ENCODE results near the gene DNAAF8. TPM values are rescaled to one million over a fixed set of nuclear protein-coding genes. Genes with fewer than 3 reads are reported as not detected.
"Not testable (repeated sequence)": the region's sequence is repeated elsewhere in the genome, so short reads cannot be mapped to it uniquely, and the experiment has no call there.

Gene DNAAF8
- polyA plus RNA-seq, 3 donors: 1.2 to 2.3 (median 1.8) TPM

DNA sequence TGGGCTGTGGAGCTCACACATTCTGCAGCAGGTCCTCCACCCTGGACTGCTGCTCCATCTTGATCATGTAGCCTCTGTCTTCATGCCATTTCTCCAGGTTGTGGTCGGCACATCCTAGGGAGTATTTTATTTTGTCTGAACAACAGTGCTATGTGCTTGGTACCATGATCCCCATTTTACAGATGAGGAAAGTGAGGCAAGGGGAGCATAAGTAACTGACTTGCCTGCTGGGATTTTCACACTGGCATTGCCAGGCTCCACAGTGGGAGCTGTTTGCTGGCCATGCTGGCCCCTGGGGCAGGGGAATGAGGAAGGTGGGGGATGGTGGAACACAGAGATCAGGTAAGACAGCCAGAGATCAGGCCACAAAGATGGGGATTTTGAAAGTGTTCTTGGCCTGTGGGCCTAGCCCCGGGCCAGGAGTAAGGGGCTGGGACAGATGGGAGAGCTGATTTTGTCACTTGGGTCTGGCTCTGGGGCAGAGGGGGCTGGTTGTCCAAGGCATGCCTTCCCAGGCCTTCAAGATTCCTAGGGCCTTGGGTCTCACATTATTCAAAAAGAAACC, 41.9 kb downstream of the DNAAF8 start:
- DNase-seq (ENCODE audit: low read depth in 3 of 3, low spot score in 2 of 3): no peak

DNA sequence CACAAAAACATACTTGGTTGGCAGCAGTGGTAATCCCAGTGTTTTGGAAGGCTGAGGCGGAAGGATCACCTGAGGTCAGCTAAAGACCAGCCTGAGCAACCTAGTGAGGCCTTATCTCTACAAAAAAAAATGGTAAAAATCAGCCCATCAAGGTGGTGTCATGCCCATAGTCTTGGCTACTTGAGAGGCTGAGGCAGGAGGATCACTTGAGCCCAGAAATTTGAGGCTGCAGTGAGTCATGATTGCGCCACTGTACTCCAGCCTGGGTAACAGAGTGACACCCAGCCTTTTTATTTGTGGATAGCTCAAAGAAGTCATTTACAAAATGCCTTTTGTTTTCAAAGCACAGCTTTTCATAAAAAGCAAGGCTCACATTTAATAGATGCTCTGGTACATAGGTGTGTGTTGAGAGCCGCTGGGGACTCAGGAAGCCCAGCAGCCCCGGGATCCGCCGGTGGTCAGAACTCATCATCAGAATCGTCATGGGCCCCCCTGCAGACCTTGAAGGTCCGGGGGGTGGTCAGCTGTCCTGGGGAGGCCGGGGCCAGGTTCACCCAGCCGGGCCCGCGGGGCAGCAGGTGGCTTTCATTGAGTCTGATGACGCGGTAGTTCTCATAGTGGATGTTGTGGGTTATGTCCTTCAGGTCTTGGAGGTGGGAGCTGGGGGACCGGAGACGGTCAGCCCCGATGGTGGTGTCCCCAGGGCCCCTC, 43.2 kb downstream of the DNAAF8 start:
- no peak for DNase-seq (ENCODE audit: low read depth in 3 of 3, low spot score in 2 of 3)

DNA sequence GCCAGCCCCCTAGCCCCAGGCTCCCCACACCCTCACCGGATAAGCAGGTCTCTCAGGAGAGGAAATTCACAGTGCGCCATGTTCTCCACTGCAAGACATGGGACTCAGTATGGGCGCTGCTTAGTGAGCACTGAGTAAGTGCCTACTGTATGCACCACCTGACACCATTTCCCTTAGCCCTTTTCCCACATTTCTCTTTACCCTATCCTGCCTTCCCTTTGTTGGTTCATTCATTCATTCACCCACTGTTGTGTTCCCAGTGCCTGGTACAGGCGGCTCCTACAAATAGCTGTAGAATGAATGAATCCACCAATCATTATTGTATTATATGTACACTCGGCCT, 43.7 kb downstream of the DNAAF8 start:
- no peak for DNase-seq (ENCODE audit: low read depth in 3 of 3, low spot score in 2 of 3)

DNA sequence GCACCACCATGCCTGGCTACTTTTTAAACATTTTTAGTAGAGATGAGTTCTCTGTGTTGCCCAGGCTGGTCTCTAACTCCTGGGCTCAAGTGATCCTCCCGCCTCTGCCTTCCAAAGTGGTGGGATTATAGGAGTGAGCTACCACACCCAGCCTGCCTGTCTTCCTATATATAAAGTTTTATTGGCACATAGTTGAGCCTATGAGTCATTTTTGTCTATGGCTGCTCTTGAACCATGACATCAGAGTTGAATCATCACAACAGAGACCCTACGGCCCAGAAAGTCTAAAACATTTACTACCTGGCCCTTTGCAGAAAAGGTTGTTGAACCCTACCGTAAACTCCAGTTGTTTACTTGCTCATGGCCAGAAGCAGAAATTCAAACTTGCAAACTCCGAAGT, 45.9 kb downstream of the DNAAF8 start:
- DNase-seq (ENCODE audit: low read depth in 3 of 3, low spot score in 2 of 3): no peak

DNA sequence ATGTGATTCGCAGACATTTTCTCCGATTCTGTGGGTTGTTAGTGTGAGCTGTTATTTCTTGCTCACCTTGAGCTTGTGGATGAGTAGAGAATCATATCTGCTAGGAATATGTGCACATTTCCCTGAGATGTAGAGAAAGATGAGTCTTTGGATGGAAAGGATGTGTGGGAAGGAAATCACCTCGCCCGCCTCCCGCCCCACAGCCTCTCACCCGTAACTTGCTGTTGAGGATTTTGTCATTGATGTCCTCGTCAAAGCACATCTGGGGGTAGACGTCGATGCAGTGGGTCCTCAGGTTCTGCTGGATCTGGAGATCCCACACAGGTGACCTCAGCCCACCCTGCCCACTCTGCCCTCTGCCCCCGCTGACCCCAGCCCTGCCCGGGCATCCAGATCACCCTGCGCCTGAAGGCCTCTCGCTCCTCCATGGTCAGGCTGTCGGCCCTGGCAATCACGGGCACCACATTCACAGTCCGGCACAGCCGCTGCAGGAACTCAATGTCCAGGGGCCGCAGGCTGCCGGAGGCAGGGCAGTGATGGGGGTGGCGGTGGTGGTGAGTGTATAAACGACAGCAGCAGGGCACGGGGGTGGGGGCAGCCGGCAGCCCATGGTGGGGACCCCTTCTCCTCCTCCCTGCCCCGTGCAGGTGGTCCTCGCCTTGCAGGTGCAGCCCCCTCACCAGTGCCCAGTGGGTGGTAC, 49.1 kb downstream of the DNAAF8 start:
- DNase-seq (ENCODE audit: low read depth in 3 of 3, low spot score in 2 of 3): no peak

DNA sequence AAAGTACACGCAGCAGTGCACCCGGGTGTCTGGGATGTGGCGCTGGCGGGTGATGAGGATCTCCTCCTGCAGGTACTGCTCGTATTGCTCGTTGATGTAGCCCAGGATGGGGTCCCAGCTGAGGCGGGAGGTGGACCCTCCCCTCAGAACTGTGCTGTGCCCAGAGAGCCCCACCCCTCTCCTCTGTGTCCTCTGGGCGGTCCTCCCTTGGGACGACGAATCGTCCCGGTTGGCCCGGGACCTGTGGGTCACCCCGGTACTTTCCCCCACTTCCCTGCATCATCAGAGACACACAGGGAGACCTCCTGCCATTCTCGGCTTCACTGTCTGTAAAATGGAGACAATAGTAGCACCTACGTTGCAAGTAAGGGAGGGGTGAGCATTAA, 49.6 kb downstream of the DNAAF8 start:
- no peak for DNase-seq (ENCODE audit: low read depth in 3 of 3, low spot score in 2 of 3)

DNA sequence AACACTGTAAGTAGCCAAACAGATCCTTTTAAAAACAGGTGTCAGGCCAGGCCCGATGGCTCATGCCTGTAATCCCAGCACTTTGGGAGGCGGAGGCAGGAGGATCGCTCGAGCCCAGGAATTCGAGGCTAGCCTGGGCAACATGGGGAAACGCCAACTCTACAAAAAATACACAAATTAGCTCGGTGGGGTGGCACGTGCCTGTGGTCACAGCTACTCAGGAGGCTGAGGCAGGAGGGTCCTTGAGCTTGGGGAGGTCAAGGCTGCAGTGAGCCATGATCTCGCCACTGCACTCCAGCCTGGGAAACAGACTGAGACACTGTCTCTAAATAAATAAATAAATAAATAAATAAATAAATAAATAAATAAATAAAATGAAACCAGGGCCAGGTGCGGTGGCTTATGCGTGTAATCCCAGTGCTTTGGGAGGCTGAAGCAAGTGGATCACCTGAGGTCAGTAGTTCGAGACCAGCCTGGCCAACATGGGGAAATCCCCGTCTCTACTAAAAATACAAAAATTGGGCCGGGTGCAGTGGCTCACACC, 50.2 kb downstream of the DNAAF8 start:
- not testable (repeated sequence) for DNase-seq (ENCODE audit: low read depth in 3 of 3, low spot score in 2 of 3)

DNA sequence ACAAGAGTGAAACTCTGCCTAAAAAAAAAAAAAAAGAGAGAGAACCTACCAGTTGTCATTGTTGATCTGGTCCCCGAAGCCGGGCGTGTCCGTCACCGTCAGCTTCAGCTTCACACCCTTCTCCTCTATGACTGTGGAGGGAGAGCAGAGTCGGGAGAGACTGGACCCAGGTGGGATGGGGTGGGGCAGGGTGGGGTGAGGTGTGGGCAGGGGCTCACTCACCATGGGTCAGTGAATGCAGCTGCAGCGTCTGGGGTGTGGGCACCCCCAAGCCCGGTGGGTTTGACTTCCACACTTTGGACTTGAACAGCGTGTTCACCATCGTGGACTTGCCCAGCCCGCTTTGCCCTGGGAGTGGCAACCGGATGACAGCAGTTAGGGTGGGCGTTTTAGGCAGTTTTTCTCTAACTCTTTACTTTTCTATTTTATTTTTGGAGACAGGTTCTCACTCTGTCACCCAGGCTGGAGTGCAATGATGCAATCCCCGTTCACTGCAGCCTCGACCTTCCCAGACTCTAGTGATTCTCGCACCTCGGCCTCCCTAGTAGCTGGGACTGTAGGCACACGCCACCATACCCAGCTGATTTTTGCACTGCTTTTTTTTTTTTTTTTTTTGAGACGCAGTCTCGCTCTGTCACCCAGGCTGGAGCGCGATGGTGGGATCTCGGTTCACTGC, 51.6 kb downstream of the DNAAF8 start:
- no peak for DNase-seq (ENCODE audit: low read depth in 3 of 3, low spot score in 2 of 3)

DNA sequence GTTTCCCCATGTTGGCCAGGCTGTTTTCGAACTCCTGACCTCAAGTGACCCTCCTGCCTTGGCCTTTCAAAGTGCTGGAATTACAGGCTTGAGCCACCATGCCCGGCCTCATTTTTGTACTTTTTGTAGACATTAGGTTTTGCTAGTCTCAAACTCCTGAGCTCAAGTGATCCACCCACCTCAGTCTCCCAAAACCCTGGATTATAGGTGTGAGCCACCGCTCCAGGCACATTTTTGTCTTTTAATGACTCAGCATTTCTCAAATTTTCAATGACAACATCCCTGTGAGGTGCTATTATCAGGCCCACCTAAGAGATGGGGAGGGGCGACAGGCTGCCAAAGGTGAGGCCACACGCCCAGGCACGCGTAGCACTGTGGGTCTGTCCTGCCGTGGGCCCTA, 52.7 kb downstream of the DNAAF8 start:
- DNase-seq (ENCODE audit: low read depth in 3 of 3, low spot score in 2 of 3): no peak

DNA sequence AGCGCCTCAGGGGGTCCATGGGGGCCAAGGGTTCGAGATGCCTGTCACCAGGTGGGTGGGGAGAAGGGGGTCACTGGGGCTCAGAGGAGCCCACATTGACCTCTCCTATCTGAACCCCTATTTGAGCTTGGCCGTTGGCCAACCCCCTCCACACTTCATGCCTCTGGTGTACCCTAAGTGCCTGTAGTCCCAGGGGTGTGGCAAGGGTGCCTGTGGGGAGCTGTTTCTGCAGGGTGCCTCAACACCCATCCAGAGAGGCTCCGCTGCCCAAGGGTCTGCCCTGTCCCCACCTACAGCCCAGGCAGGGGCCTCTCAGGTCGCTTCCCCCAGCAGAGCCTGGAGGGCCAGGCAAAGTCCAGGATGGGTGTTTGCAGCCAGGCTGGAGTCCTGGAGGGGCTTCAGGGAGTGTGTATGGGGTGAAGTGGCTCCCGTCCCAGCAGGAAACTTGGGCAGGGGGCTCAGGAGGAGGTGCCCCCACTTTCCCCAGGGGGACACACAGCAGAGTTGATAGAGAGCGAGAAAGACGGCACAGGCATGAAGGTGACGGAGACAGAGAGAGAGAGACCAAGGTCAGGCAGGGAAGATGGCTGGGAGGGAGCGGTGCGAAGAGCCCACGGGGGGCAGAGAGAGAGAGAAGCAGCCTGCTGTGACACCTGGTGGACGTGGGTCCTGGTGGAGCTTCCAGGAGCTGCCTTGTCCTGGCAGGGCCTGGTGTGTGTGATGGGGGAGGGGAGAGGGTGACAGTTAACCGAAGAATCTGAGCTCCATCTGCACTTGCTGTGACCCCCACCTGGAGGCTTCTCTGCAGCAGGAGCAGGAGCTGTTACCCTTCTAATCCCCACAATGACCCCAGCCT, 53.5 kb downstream of the DNAAF8 start, which contains the start of gene SEPTIN12:
Gene SEPTIN12, minus strand, starts transcription at position 719 of the 856 bp plus-strand sequence. Its CDS starts 700 bp downstream, at position 19.
- no peak for DNase-seq (ENCODE audit: low read depth in 3 of 3, low spot score in 2 of 3)

DNA sequence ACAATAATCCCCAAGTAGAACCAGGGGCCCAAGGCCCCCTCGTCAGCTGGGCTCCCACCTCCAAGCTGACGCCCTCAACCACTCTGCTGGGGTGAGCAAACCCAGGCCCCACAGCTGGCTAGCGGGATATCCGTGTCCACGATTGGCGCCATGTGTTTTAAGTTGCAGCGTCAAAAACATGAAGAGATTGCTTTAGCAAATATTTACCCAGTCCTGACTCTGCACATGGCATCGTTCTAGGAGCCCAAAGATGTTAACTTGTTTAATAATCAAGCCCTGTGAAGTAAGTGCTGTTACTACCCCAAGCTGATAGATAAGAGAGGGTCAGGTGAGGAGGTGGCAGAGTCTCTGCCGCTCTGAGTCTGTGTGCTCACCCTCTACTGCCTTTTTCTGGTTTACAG, 54.2 kb downstream of the DNAAF8 start:
- no peak for DNase-seq (ENCODE audit: low read depth in 3 of 3, low spot score in 2 of 3)

DNA sequence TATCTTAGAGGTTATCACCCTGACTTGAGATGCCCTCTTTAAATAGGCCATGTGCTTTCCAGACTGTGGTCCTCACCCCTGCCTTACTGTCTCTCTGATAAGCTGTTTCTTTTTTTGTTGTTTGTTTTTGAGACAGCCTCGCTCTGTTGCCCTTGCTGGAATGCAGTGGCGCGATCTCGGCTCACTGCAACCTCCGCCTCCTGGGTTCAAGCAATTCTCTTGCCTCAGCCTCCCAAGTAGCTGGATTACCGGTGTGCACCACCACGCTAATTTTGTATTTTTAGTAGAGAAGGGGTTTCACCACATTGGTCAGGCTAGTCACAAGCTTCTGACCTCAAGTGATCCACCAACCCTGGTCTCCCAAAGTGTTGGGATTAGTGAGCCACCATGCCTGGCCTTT, 54.6 kb downstream of the DNAAF8 start:
- DNase-seq (ENCODE audit: low read depth in 3 of 3, low spot score in 2 of 3): no peak

DNA sequence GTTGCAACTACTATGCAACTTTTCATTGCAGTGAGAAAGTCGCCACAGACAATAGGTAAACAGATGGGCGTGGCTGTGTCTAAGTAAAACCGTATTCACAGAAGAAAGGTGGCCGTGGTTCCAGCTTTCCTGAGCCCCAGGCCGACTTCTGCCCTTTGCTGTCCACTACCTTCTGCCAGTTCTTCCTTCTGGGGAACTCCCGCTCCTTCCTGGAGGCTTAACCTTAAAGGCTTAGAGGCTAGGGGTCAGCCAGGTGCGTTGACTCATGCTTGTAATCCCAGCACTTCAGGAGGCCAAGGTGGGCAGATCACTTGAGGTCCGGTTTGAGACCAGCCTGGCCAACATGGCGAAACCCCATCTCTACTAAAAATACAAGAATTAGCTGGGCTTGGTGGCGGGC, 55.9 kb downstream of the DNAAF8 start:
- no peak for DNase-seq (ENCODE audit: low read depth in 3 of 3, low spot score in 2 of 3)

DNA sequence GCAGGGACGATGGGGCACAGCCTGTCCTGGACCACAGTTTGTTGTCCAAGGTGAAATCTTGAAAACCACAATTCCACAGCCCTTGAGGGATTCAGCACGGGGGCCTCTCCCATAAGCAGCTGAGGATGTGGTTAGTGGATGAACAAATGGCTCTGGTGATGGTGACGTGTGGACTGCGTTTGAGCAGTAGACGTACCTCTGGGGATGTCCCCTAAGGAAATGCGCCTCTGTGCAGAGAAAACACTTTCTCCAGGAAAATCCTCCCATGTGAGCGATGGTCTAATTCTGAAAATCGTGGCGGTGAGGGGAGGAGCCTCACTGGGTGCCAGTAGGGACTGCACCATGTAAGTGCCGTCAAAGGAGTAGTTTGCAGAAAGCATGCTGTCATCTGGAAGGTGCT, 56.5 kb downstream of the DNAAF8 start:
- no peak for DNase-seq (ENCODE audit: low read depth in 3 of 3, low spot score in 2 of 3)

DNA sequence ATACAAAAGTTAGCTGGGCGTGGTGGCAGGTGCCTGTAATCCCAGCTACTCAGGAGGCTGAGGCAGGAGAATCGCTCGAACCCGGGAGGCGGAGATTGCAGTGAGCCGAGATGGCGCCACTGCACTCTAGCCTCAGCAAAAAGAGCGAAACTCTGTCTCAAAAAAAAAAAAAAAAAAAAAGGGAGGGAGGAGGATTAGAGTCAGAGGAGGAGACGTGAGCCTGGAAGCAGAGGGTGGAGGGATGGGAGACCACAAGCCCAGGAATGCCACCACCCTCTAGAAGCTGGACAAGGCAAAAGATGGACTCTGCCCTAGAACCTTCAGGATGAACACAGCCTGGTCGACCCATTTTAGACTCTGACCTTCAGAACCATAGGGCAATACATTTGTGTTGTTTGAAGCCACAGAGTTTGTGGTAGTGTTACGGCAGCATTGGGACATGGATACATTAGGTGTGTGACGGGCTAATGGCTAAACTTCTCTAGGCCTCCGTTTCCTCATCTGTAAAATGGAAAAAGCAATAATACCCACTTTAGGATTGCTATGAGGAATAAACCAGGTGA, 58.7 kb downstream of the DNAAF8 start:
- DNase-seq (ENCODE audit: low read depth in 3 of 3, low spot score in 2 of 3): no peak

DNA sequence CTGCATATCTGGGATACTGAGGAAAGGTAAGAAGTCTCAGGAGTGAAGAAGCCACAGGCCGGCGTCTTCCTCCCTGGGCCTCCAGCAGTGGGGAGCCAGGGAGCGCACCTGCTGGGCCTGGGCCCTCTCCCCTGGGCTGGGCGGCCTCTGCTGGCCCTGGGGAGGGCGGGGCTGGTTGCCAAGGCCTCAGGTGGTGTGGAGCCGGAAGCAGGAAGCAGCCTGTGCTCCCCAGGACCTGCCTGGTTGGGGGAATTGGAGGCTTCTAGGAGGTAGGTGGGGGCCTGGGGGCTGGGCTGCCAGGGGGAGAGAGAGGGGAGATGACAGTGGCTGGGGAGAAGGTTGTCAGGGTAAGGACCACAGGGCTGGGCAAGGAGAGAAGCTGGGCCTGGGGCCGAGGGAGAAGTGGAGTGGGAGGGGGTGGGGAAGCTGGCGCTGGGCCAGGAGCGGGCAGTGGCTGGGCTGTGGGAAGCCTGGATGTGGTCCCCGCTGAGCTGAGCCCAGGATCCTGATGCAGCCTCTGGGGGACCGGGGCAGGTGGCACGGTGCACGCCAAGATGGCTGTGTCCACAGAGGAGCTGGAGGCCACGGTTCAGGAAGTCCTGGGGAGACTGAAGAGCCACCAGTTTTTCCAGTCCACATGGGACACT, 61.0 kb downstream of the DNAAF8 start, which contains the start of gene SMIM22:
Gene SMIM22, plus strand, starts transcription at position 189 of the 647 bp plus-strand sequence. Its CDS starts 366 bp downstream, at position 555.
- DNase-seq (ENCODE audit: low read depth in 3 of 3, low spot score in 2 of 3): no peak

DNA sequence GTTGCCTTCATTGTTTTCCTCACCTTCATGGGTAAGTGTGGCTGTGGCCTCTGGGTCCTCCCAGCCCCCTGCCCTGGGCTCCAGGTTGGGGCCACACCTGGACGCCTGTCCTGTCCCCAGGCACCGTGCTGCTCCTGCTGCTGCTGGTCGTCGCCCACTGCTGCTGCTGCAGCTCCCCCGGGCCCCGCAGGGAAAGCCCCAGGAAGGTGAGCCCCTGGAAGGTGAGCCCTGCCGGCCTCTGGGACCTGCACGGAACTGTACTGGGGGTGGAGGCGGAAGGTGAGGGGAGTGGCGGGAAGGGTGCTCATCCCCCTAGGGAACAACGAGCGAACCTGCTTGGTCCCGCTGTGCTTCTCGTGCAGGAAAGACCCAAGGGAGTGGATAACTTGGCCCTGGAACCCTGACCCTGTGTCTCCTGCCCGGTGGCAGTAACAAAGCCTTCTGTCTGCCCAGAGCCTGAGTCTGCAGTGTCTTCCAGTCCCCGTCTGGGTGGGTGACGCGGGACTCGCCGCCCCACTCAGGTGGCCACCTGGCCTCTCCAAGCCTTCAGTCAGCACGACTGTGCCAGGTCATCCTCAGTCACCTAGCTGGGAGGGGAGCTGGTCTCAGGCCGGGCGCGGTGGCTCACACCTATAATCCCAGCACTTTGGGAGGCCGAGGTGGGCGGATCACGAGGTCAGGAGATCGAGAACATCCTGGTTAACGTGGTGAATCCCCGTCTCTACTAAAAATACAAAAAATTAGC, 61.7 kb downstream of the DNAAF8 start:
- DNase-seq (ENCODE audit: low read depth in 3 of 3, low spot score in 2 of 3): no peak

DNA sequence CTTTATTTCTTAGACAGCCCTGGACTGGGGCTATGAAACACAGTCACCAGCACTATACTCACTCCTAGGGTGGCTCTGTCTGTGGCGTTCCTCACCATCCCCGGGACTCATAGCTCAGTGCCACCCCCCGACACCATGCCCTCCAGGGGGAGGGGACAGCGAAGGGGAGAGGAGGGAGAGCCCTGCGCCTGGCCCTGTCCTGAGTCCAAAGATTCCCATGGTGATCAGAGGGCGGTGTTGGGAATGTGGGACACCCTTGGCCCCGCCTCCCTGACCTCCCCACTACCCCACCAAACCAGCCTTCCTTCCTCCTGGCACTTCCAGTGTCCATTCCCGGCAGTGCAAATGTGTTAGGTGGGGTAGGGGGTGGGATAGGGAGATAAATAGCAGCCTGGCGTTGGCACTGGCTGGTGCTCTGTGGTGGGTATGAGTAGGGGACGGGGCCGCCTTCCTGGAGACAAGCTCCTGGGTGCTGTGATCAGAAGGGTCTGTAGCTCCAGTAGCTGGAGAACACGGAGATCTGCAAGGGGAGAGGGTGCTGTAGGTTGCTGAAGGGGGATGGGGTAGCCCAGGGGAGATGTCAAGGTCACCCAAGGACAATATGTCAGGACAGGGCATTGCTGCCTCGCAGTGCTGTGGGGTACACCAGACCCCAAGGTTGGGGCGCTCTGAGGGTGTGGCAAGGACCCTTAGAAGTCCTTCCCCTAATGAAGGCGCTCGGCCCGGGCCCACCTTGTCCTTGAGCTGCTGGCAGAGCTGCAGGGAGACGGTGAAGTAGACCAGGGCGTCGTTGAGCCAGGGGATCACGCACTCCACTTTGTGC, 62.9 kb downstream of the DNAAF8 start:
- no peak for DNase-seq (ENCODE audit: low read depth in 3 of 3, low spot score in 2 of 3)
